Endodermal cell (in vitro differentiated cells): Measurements from ENCODE around the gene CERS1. TPM values are rescaled to one million over a fixed set of nuclear protein-coding genes. Genes with fewer than 3 reads are reported as not detected.

Source experiments
- DNase-seq: peaks from one replicate; pipeline ENCODE4 v3.0.0-alpha.2; 2017
- H3K27ac ChIP-seq: 2 replicates; pipeline ENCODE4 v1.5.1; 2013; ENCODE audit warnings: mild to moderate bottlenecking, low read depth, low read length, moderate library complexity
- H3K27me3 ChIP-seq: 2 replicates; pipeline ENCODE4 v1.6.1; 2013; ENCODE audit warnings: mild to moderate bottlenecking, low read length, moderate library complexity; ENCODE audit not compliant: insufficient read depth, control insufficient read depth, poor library complexity, severe bottlenecking
- H3K36me3 ChIP-seq: 2 replicates; pipeline ENCODE4 v1.7.0; 2013; ENCODE audit warnings: mild to moderate bottlenecking, low read length, moderate library complexity; ENCODE audit not compliant: control insufficient read depth, insufficient read depth
- H3K4me1 ChIP-seq: one replicate; pipeline ENCODE4 v1.7.0; 2013; ENCODE audit warnings: low read length; ENCODE audit not compliant: control insufficient read depth, insufficient read depth
- H3K4me3 ChIP-seq: 2 replicates; pipeline ENCODE4 v1.5.1; 2013; ENCODE audit warnings: mild to moderate bottlenecking, low read length, moderate library complexity
- H3K9ac ChIP-seq: 2 replicates; pipeline ENCODE4 v1.6.1; 2013; ENCODE audit warnings: mild to moderate bottlenecking, low read length, moderate library complexity; ENCODE audit not compliant: poor library complexity, severe bottlenecking; ENCODE audit errors: extremely low read depth
- H3K9me3 ChIP-seq: 2 replicates; pipeline ENCODE4 v1.6.1; 2013; ENCODE audit warnings: mild to moderate bottlenecking, low read length, moderate library complexity; ENCODE audit not compliant: control insufficient read depth
- H3K27ac Mint-ChIP-seq: 2 replicates; pipeline ENCODE4 v1.8.0; 2020; ENCODE audit warnings: mixed read lengths
- H3K27me3 Mint-ChIP-seq: 2 replicates; pipeline ENCODE4 v1.8.0; 2021; ENCODE audit warnings: mild to moderate bottlenecking, mixed read lengths; ENCODE audit not compliant: insufficient read depth
- H3K36me3 Mint-ChIP-seq: 2 replicates; pipeline ENCODE4 v1.8.0; 2020; ENCODE audit warnings: low read depth, mixed read lengths
- H3K4me1 Mint-ChIP-seq: 2 replicates; pipeline ENCODE4 v1.8.0; 2020; ENCODE audit warnings: mixed read lengths
- H3K4me3 Mint-ChIP-seq: 2 replicates; pipeline ENCODE4 v1.8.0; 2020; ENCODE audit warnings: mild to moderate bottlenecking, moderate library complexity, mixed read lengths
- H3K9me3 Mint-ChIP-seq: 2 replicates; pipeline ENCODE4 v1.8.0; 2020; ENCODE audit warnings: mild to moderate bottlenecking, mixed read lengths
- CTCF ChIP-seq: fragments of 200-600 bp; sonication (generic); conservative IDR thresholded peaks from 2 replicates; pipeline ENCODE4 v1.5.0; 2021; ENCODE audit warnings: antibody characterized with exemption, mild to moderate bottlenecking
- WGBS, 2 experiments: methylation state at CpG; one replicate each; pipeline versions ENCODE4 v1.1.5 to v1.1.7; 2013; ENCODE audit warnings: missing lambda C conversion rate in 2 of 2, mixed read lengths in 1 of 2; ENCODE audit not compliant: insufficient coverage in 1 of 2, insufficient read length in 1 of 2; 5-methylcytosine and 5-hydroxymethylcytosine counted together
- total RNA-seq, 2 donors: library from RNA; stranded (reverse); fragmentation: NEBNext Ultra II Directional in 1 of 2; extraction: Animal tissue kit (Norgen Biotek cat#: 25700) in 1 of 2; gene quantifications; 2 replicates in 1 of 2; 3 replicates in 1 of 2; pipeline ENCODE4 v1.2.1, GENCODE V29; 2021

CERS1 gene
- total RNA-seq, 2 donors from 2014 or later = 16.6 to 25.5 TPM

- Histone ChIP-seq H3K27me3 (no peaks in the 10 kb centered on the region), H3K9ac (no peak overlapping the region), H3K27ac (no peak overlapping the region), H3K4me1 (no peaks in the 10 kb centered on the region), H3K9me3 (no peaks in the 10 kb centered on the region), H3K4me3 (no peak overlapping the region), H3K36me3 (peaks cover 51% of the 10 kb centered on the region)
- Mint-ChIP-seq H3K4me3 (no peak overlapping the region), H3K27ac (no peak overlapping the region), H3K27me3 (no peaks in the 10 kb centered on the region), H3K4me1 (no peaks in the 10 kb centered on the region), H3K9me3 (peaks cover 2% of the 10 kb centered on the region), H3K36me3 (peaks cover 26% of the 10 kb centered on the region)
- WGBS, 2 experiments = 89 to 100% methylated on average over 6 to 10 of the region's 10 CpGs
- no peak for TF ChIP-seq CTCF
- no peak for DNase-seq
Observed at GRCh38 chr19:18910010-18910409, 14.1 kb upstream of the CERS1 start.

GRCh38 chr19:18908917-18909619, 13.1 kb upstream of the CERS1 start:
- H3K9ac ChIP-seq = no peak overlapping the region
- H3K36me3 ChIP-seq = peaks cover 48% of the 10 kb centered on the region
- TF ChIP-seq CTCF = no peak
- DNase-seq = no peak
- no peaks in the 10 kb centered on the region for H3K4me1 Mint-ChIP-seq
- no peaks in the 10 kb centered on the region for H3K4me1 ChIP-seq
- no peak overlapping the region for H3K4me3 Mint-ChIP-seq
- H3K27ac ChIP-seq = no peak overlapping the region
- H3K27me3 Mint-ChIP-seq = no peaks in the 10 kb centered on the region
- peaks cover 2% of the 10 kb centered on the region for H3K9me3 Mint-ChIP-seq
- no peak overlapping the region for H3K27ac Mint-ChIP-seq
- peaks cover 25% of the 10 kb centered on the region for H3K36me3 Mint-ChIP-seq
- H3K4me3 ChIP-seq = no peak overlapping the region
- H3K9me3 ChIP-seq = no peaks in the 10 kb centered on the region
- 93 to 96% methylated on average over 7 to 17 of the region's 17 CpGs for WGBS, 2 experiments
- H3K27me3 ChIP-seq = no peaks in the 10 kb centered on the region

GRCh38 chr19:18906605-18907519, 10.9 kb upstream of the CERS1 start:
- no peaks in the 10 kb centered on the region for H3K4me1 ChIP-seq
- Mint-ChIP-seq H3K27ac (no peak overlapping the region), H3K9me3 (no peaks in the 10 kb centered on the region), H3K27me3 (no peaks in the 10 kb centered on the region), H3K4me1 (no peaks in the 10 kb centered on the region), H3K4me3 (no peak overlapping the region), H3K36me3 (peaks cover 24% of the 10 kb centered on the region)
- H3K27me3 ChIP-seq = no peaks in the 10 kb centered on the region
- DNase-seq = no peak
- H3K4me3 ChIP-seq = no peak overlapping the region
- H3K36me3 ChIP-seq = peaks cover 38% of the 10 kb centered on the region
- H3K9ac ChIP-seq = no peak overlapping the region
- no peak for TF ChIP-seq CTCF
- 95 to 96% methylated on average over 24 to 36 of the region's 36 CpGs for WGBS, 2 experiments
- no peak overlapping the region for H3K27ac ChIP-seq
- no peaks in the 10 kb centered on the region for H3K9me3 ChIP-seq
